GM10266 (cell line): Measurements from ENCODE around the gene PDCD11.

ENCODE experiments used
- DNase-seq: peaks from one replicate; pipeline ENCODE4 v3.0.0; 2012; ENCODE audit errors: extremely low spot score
- TF ChIP-seq, protein P1 (sequence below): IDR thresholded peaks from 2 replicates; pipeline ENCODE4 v1.5.1; 2012; ENCODE audit warnings: mild to moderate bottlenecking, low read depth; ENCODE audit not compliant: control insufficient read depth, insufficient read depth; ENCODE audit errors: missing control alignments

The PDCD11 gene

GRCh38 chr10:103439776-103440175 lies 43.4 kb downstream of the PDCD11 start:
- TF ChIP-seq, protein P1, sequence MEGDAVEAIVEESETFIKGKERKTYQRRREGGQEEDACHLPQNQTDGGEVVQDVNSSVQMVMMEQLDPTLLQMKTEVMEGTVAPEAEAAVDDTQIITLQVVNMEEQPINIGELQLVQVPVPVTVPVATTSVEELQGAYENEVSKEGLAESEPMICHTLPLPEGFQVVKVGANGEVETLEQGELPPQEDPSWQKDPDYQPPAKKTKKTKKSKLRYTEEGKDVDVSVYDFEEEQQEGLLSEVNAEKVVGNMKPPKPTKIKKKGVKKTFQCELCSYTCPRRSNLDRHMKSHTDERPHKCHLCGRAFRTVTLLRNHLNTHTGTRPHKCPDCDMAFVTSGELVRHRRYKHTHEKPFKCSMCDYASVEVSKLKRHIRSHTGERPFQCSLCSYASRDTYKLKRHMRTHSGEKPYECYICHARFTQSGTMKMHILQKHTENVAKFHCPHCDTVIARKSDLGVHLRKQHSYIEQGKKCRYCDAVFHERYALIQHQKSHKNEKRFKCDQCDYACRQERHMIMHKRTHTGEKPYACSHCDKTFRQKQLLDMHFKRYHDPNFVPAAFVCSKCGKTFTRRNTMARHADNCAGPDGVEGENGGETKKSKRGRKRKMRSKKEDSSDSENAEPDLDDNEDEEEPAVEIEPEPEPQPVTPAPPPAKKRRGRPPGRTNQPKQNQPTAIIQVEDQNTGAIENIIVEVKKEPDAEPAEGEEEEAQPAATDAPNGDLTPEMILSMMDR: no peak
- no peak for DNase-seq

DNA sequence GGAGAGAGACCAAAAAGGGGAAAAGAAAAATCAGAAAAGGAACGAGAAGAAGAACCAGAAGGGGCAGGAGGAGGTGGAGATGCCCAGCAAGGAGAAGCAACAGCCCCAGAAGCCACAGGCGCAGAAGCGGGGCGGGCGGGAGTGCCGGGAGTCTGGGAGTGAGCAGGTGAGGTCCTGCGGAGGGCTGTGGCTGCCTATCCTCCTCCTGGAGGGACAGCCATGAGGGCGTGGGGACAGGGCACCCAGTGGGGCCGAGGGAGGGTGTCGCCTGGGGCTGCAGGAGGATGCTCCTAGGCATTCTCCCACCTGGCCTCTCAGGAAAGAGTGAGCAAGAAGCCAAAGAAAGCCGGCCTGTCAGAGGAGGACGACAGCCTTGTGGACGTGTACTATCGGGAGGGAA lies 44.0 kb downstream of the PDCD11 start:
- no peak for DNase-seq
- TF ChIP-seq, protein P1: no peak

DNA sequence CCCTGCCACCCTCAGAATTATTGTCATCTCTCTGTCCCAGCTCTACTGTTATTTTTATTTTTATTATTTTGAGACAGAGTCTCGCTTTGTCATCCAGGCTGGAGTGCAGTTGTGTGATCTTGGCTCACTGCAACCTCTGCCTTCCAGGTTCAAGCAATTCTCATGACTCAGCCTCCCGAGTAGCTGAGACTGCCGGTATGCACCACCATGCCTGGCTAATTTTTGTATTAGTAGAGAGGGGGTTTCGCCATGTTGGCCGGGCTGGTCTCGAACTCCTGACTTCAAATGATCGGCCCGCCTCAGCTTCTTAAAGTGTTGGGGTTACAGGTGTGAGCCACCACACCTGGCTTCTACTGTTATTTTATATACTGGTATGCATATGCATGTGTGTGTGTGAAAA lies 44.8 kb downstream of the PDCD11 start:
- no peak for DNase-seq
- TF ChIP-seq, protein P1: no peak

DNA sequence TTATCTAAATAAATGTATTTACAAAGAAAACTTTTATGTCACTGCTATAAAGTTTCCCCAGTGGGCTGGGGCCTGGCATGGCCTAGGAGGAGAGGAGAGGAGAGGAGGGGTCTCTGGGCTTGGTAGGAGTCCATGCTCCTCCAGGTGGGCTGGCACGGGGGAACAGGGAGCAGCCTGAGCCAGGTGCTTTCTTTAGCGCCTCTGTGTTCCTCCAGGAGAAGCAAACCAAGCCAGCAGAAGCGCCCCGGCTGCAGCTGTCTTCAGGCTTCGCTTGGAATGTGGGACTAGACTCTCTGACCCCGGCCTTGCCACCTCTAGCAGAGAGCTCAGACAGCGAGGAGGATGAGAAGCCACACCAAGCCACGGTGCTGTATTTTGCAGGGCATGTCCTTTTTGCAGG lies 45.2 kb downstream of the PDCD11 start:
- DNase-seq: no peak
- TF ChIP-seq, protein P1: no peak

DNA sequence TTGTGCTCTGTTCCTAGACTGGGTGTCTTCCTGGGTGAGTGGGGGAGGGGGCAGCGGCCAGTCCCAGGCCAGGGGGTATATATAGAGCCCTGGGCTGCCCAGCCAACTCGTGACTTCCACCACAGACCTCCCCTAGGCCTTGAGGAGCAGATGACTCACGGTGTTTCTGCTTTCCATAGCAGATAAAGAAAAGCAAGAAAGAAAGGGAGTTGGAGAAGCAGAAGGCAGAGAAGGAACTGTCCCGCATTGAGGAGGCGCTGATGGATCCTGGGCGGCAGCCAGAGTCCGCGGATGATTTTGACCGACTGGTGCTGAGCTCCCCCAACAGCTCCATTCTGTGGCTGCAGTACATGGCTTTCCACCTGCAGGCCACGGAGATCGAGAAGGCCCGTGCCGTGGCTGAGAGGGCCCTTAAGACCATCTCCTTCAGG lies 45.6 kb downstream of the PDCD11 start:
- TF ChIP-seq, protein P1: no peak
- DNase-seq: no peak

DNA sequence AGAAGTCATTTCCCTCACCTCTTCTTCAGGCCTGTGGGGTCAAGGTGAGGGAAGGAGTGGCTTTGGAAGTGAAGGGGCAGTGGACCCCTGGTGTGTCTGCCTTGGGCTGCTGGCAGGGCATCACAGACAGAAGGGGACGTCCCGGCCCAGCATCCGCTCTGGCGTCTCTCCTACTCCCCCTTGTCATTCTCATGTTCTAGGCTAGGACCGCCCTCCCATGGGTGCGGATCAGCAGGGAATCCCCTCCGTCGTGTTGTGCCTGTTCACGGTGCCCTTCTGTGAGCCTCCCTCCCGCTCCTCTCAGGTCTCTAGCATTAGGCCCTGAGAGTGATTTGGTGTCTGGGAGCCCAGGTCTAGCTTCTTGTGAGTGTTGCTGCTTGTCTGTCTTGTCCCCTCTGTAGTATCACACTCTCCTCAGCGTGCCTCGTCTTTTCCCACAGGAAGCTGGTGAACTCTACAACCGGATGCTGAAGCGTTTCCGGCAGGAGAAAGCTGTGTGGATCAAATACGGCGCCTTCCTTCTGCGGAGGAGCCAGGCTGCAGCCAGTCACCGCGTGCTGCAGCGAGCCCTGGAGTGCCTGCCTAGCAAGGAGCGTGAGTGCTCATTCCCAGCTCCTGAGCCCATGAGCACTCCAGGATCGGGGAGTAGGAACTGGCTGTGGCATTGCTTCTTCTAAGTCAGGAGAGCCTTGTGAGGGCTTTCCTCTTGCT lies 47.2 kb downstream of the PDCD11 start:
- no peak for DNase-seq
- TF ChIP-seq, protein P1: no peak

DNA sequence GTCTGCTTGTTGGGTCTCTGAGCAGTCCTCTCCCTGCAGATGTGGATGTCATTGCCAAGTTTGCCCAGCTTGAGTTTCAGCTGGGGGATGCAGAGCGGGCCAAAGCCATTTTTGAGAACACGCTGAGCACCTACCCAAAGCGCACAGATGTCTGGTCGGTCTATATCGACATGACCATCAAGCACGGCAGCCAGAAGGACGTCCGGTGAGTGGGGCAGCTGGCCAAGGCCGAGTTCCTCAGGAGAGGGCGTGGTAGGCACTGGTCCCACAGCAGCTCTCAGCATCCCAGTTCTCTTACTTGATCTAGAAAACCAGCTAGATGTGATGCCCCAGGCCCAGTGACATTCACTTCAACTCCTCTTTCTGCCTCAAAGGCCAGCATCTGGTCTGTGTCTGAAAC lies 48.1 kb downstream of the PDCD11 start:
- TF ChIP-seq, protein P1: no peak
- no peak for DNase-seq
